Measurements from ENCODE around the gene INPP5A. TPM values are rescaled to one million over a fixed set of nuclear protein-coding genes. Genes with fewer than 3 reads are reported as not detected.

Gene INPP5A
- total RNA-seq, 1 donor from 2014 or later = 108 TPM

- intact Hi-C loops (cut with micrococcal nuclease) = no loop called here
- DNase-seq (no peak), ATAC-seq (no peak)
These were observed 294.8 kb downstream of the INPP5A start for GRCh38 chr10:132832186-132832969.

Other genes with a start within 250 kb of the INPP5A start
- 4.9 TPM for gene STK32C, start 229.8 kb upstream of the INPP5A start, total RNA-seq
- 3.2 TPM for gene LRRC27, start 205.6 kb upstream of the INPP5A start, total RNA-seq
- 19.9 TPM for gene PWWP2B, start 140.6 kb upstream of the INPP5A start, total RNA-seq
- gene NKX6-2, start 248.4 kb downstream of the INPP5A start, total RNA-seq = not detected